GM21723 (cell line): ENCODE data around the gene PAX7.

ENCODE experiments used
- ATAC-seq: cut with Tn5 transposase; IDR thresholded peaks from one replicate; pipeline ENCODE4 v1.9.1; 2021; ENCODE audit warnings: mild to moderate bottlenecking, moderate library complexity; ENCODE audit not compliant: unreplicated experiment

Gene PAX7

GRCh38 chr1:18640228-18641004 is 9.8 kb downstream of the PAX7 start:
- ATAC-seq: no peak

DNA sequence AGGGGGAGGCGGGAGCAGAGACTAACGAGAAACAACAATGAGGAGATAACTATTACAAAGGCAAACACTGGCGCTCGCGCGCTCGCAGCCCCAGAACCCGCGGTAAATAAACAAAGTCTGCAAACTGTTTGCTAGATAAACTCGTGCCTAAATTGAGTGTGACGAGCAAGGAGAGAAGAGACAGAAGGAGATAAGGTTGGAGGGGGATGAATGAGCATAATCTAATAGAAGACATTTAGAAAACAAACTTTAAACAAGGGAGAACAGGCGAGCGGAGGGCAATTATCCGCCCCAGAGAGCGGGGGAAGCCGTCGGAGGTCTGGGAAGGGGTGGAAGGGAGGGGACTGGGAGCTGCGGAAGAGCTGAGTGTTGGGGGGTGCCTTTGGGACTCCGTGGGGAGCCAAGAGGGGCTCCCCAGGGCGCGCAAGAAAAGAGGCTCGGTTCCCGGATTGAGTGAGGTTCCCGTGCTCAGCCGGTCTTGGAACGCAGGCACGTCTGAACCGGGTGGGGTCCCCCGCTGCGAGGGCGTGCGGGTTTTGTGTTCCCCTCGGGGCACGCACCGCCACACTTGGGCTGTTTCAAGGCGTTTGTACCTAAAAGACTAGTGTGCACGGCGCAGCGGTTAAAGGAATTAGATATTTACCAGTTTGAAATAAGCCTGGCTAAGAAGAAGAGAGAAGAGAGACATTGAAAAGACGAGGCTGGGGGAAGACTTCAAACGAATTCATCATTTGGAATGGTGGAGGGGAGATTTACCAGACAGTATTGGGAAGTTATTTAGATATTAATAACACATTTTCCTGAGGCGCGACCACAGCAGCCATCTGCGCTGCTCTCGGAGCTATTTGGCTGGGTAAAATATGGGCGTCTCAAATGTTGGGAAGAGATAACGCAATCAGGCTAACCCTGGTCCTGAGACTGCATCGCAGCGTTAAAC is 10.6 kb downstream of the PAX7 start:
- ATAC-seq: no peak

GRCh38 chr1:18642278-18643095 is 11.8 kb downstream of the PAX7 start:
- ATAC-seq: no peak

GRCh38 chr1:18643154-18644012 is 12.7 kb downstream of the PAX7 start:
- no peak for ATAC-seq

DNA sequence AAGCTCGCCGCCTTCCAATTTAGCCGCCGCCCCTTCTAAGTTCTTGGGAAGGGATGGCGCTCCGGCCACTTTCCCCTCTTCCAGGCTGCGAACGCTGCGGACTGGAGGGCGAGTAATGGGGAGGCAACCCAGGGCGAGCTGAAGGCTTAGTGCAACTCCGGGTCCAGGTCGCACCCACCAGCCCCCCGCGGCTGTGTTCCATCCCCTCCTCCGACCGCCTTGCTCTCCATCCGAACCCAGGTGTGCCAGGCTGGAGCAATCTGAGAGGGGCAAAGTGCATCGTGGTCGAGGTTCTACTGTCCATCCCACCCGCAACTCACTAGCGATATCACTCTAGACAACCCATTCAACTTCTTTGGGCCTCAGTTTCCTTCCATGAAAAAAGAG is 13.4 kb downstream of the PAX7 start:
- no peak for ATAC-seq

DNA sequence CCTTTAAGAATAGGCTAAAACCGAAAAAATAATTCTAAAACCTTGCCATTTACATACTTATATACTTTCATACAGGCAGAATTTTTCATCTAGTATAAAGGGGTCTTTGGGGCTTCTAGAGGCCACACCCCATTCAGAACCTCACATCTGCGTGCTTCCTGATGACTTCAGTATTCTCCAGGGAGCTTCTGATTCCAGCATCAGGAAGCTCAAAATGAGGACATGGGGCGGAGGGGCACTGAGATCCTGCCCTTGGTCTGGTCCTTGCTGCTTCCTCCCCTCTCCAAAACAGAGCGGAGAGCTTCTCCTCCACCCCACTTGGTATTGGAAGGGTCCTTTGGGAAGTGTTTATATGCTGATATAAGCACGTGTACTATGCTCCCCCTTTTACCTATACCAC is 13.8 kb downstream of the PAX7 start:
- ATAC-seq: no peak

DNA sequence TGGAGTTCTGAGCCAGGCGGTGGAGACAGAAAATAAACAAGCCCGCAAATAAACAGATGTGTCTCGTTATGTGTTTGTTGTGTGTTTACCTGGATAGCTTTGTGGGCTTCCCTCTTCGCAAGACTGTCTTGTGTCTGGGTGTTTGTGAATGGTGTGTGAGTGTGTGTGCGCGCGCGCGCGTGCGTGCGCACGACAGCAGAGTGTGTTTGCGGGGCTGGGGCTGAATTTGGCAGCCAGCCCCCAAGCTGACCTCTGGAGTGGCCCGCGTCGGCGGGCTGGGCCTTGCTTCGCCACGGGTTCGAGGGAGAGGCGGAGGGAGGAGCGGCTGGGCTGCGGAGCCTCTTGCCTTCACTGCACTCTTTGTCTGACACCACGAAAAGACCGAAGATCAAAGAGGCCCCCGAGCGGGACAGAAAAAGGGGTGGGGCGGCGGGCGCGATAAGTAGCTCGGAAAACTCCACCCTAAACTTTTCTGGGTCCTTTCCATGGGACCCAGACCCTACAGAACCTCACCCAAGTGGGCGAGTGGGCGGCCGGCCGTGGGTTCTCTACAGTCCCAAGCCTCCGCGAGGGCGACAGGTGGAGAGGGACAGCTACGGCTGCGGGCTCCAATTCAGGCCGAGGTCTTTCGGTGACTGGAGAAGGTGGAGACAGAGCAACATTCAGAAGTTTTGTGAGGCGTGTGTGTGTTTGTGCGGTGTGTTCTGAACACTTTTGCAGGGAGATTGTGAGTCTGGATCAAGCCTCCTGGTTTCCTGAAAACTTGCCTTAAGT is 14.5 kb downstream of the PAX7 start:
- no peak for ATAC-seq

DNA sequence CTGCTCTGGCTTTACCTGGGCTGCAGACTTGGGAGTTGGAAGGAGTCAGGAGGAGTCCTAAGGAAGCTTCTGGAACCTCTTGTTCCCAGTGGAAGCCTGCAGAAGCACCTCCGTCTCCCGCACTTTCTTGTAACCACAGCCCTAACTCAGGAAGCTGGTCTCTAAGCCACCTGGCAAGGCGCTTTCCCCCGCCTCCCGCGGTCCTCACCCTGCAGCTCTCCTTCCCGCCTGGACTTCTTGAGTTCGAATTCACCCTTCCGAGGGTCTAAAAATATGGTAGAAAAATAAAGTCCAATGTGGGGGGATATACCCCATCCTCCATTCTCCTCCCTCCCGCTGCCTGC is 15.1 kb downstream of the PAX7 start:
- no peak for ATAC-seq

DNA sequence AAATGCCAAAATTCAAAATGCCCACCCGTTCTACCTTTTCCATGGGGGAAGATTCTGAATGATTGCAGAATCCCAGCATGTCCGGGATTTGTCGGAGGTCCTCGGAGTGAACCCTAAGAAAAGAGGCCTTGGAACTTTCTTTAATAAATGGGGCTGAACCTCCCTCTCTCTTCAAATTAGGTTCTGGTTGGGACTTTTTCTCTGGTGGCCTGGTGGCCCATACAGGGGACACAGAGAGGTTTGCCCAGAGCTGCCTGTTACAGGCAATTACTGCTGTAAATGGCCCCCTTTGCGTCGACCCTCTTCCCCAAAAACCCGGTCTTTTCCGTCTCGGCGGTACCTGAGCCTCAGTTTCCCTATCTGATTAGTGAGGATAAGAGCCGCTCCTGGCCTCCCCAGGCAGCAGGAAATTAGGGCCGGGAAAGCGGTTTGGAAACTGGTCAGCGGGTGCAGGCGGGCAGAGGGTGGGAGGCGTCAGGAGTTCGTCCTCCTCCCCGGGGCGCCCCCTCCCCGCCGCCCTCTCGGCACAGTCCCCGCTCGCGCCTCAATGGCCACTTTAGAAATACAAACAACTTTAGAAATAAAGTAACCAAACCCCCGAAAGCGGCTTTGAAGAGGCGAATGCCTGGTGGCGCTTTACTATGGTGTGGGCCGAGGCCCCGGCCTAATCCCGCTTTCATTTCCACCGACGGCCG is 15.6 kb downstream of the PAX7 start:
- ATAC-seq: no peak

GRCh38 chr1:18646786-18647410 is 16.3 kb downstream of the PAX7 start:
- ATAC-seq: no peak

GRCh38 chr1:18647681-18648214 is 17.1 kb downstream of the PAX7 start:
- no peak for ATAC-seq

DNA sequence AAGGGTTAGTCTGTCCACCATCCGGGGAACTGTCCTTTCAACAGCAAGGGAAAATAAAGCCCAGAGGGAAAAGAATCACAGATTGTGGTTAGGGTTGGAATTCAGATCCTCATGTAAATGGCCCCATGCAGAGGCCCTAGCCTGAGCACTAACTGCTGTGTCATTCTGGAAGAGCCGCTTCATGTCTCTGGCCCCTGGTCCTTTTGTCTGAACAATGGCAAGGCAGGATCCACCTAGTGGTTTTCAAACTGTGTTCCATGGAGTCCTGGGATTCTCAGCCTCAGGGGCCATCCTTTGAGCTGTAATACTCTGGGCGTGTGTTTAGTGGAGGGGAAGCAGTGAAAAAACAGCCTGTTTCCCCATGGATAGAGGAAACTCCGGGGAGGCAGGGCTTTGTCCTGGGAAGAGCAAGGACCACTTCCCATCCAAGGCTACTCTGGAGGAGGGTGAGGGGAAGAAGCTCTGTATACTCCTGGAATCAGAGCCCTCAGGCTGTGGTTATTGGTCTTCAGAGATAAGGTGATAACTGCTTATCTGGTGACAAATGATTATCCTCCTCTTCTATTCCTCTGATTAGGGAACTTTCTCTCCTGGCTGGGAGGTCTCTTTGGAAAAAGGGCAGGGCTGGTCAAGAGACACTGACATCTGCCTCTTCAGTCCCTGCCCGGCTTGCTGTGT is 19.2 kb downstream of the PAX7 start:
- ATAC-seq: no peak

DNA sequence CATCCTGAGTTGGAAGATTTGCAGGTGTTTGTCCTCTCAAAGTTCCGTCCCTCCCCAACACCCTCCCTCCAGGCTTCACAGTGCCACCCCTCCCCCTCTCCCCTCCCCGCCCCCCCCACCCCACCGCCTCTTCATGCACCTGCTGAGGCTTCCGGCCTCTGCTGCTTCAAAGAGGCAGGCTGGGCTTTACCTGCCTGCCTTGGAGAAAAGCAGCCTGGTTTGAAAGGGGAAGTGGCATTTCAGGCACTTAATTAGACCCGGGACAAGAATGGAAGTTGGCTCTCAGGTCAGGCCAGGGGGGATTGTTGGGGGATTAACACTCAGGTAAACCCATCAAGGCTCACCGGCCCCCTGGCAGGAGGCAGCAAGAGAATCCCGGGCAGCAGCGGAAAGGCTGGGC is 21.1 kb downstream of the PAX7 start:
- no peak for ATAC-seq

- no peak for ATAC-seq
Measured at GRCh38 chr1:18652791-18653190, 22.1 kb downstream of the PAX7 start.

GRCh38 chr1:18653367-18653766 is 22.7 kb downstream of the PAX7 start:
- no peak for ATAC-seq

GRCh38 chr1:18653916-18654315 is 23.3 kb downstream of the PAX7 start:
- ATAC-seq: no peak

GRCh38 chr1:18654599-18654998 is 24.0 kb downstream of the PAX7 start:
- no peak for ATAC-seq
